NCI-H1092 treated with DMSO at 0.1 percent for 48 hours (cell line): ENCODE measurements around the gene IFT27.
A peak's percentile ranks its signal among the peaks of the same experiment; 100 is the strongest.
"Not testable (repeated sequence)": the region's sequence is repeated elsewhere in the genome, so short reads cannot be mapped to it uniquely, and the experiment has no call there.

ENCODE experiments used
- DNase-seq: peaks from one replicate; lab custom pipeline; 2025; lab: John Stamatoyannopoulos, UW

IFT27 gene

GRCh38 chr22:36765131-36765942 lies 10.6 kb downstream of the IFT27 start:
- no peak for DNase-seq

- DNase-seq: no peak
Measured at GRCh38 chr22:36764641-36765040, 11.3 kb downstream of the IFT27 start.

- no peak for DNase-seq
Measured at GRCh38 chr22:36764060-36764459, 11.9 kb downstream of the IFT27 start.

DNA sequence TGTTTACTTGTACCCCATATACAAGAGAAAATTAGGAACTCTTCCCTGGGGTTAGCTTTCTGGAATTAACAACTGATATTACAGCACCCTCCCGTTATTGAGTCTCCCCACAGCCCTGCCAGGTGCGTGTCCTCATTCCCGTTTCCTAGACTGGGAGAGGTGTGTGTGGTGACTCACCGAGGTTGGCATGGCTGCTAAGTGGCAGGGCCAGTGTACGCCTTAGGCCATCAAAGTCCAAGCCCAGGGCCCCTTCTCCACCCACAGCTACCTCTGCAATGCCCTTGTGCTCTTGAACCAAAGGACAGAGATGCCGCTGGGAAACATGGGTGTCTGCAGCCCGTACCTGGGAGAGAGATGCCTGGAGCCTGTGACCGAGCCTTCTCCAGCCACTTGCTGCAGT lies 12.3 kb downstream of the IFT27 start:
- no peak for DNase-seq

DNA sequence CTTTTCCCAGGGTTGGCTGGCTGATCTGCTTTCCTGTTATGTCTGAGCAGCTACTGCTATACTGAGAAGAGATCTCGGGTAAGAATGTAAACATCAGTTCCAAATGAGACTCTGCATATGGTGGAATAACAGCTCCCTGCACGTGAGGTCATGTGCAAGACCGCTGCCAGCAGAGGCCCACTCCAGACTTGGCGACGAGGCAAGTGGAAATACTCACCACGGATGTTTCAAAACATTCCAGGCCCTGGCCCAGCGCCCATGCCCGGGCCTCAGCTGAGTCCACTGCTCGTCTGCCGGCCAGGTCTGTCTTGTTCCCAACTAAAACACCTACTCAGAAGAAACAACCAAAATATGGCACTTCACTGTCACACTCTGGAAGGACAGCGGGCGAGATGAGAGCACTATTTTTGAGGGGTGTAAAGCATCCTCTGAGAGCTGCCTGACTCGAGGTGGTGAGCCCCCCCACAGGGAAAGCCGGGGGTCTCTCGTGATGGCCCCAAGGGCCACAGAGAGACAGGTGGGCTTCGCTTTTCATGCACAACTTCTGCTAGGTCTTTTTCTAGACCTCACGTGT lies 13.1 kb downstream of the IFT27 start:
- DNase-seq: no peak

GRCh38 chr22:36761553-36762240 lies 14.2 kb downstream of the IFT27 start:
- no peak for DNase-seq

DNA sequence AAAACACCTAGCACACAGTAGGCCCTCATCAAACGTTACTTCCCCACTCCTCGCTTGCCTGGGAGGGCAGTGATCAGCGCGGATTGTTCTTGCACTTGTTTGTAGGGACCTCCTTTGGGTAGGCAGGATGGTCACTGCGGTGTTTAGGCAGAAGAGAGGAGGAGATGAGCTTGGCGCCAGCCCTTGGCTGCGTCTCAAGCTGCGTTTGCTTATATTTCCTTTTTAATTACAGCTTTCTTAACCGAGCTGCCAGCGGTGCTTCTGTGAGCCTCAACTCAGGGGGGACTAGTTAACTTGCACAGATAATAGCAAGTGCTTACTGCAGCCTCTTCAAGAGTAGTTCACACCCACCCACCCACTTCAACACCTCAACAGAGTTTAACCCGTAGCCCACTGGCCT lies 15.1 kb downstream of the IFT27 start:
- DNase-seq: no peak

- DNase-seq: no peak
Measured at GRCh38 chr22:36759481-36760159, 16.3 kb downstream of the IFT27 start.

DNA sequence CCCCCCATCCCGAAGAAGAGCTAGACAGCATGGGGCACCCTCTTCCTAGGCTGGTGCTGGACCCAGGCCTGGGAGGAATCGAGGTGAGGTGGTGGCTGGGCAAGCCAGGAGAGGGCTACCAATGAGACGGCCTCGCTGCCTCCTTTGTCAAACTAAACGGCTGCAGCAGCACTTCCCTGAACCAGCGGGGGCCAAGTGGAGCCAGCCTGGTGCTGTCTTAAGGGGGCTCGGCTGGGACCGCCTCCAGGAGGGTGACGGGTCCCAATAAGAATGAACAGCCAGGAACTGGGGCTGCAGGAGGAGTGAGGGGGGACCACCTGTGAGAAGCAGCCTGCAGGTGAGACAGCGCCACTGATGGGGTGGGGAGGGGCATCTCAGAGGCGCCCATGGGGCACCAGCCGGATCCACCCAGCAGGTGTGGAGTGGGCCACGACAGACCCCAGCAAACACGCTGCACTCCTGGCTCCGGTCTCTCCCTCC lies 17.1 kb downstream of the IFT27 start:
- DNase-seq: no peak

DNA sequence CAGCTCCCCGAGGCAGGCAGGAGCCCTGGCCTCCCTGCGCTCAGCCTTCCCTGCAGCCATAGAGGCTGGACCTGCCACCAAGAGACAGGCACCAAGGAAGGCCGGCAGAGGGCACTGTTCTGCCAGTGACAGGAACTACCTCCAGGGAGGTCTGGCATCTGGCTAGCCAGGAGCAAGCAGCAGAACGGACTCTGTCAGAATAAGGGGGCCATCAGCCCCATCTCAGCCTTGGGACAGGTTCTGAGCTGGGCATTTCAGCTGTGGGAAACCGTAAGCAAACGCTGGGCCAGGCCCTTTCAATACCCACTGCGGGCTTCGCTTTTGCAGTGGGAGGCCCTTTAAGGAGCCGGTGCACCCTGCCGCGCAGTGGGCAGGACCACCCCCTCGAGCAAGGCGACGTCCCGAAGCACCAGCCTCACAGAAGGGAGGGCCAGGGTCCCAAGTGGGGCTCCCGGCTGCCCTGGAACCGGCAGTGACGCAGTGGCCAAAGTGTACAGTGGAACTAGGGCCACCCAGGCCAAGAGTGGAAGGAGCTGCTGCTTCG lies 18.2 kb downstream of the IFT27 start:
- peak; percentile 59 for DNase-seq

DNA sequence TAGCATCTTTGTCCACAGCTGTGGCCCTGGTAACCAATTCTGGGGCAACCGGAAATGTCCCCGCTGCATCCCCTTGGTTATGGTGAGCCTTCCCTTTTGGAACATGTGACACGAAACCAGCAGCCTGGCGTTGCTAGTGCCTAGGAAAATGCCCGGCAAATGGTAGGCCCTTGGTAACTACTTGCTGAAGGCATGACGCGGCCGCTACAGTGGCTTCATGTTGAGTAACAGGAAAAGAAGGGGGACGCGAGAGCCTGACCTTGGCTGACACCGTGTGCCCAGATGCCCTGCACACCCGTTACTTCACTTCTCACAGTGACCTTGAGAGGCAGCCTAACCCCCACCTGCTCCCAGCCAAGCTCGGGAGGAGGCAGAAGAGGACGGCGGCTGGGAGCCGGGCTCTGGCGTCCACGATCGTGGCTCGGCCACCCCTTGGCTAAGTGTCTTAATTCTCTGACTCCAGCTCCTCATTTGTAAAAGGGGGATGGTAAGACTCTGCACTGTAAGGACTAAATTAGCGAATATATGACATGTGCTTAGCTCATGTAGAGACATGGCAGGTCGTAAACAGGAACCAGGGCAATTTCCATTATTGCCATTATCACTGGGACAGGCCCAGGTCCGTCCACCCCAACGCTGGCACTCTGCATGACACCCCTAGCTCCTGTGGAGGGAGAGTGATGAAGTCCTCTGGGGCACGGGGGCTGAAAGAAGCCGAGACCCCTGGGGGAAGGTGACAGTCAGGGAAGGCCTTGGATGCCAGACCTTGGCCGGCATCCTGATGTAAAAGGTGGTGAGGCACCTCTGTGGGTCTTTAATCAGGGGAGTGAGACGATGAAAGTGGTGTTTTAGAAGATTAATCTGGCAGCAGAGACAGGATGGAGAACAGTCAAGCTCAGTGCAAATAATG lies 18.9 kb downstream of the IFT27 start:
- DNase-seq: no peak

GRCh38 chr22:36756031-36756430 lies 19.9 kb downstream of the IFT27 start:
- no peak for DNase-seq

GRCh38 chr22:36755316-36755715 lies 20.6 kb downstream of the IFT27 start:
- DNase-seq: no peak

DNA sequence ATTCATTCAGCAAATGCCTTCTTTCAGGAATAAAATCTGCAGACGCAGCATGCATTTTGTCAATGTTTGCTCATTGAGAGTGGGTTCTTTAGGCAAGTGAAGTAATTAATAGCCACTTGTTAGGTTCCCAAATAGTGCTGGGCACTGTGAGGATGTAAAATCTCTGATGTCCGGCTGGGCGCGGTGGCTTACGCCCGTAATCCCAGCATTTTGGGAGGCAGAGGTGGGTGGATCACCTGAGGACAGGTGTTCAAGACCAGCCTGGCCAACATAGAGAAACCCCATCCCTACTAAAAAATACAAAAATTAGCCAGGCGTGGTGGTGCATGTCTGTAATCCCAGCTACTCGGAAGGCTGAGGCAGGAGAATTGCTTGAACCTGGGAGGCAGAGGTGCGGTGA lies 21.0 kb downstream of the IFT27 start:
- DNase-seq: not testable (repeated sequence)

DNA sequence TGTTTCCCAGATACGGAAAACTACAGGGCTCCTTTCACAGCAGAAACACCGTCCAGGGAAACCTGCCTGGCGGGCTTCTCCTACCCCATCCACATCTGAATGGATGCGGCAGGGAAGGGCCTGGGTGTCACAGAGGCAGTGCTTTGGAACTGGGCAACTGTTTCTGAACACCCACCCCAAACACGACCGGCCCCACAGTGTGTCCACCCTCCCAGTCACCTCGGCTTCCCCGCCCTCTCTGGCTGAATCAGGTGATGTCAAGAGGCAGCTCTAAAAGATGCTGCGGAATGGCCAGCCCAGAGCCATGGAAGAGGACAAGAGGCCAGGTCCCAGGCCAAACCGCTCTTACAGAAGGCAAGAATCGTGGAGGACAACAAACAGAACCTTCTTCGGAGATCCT lies 22.0 kb downstream of the IFT27 start:
- no peak for DNase-seq

DNA sequence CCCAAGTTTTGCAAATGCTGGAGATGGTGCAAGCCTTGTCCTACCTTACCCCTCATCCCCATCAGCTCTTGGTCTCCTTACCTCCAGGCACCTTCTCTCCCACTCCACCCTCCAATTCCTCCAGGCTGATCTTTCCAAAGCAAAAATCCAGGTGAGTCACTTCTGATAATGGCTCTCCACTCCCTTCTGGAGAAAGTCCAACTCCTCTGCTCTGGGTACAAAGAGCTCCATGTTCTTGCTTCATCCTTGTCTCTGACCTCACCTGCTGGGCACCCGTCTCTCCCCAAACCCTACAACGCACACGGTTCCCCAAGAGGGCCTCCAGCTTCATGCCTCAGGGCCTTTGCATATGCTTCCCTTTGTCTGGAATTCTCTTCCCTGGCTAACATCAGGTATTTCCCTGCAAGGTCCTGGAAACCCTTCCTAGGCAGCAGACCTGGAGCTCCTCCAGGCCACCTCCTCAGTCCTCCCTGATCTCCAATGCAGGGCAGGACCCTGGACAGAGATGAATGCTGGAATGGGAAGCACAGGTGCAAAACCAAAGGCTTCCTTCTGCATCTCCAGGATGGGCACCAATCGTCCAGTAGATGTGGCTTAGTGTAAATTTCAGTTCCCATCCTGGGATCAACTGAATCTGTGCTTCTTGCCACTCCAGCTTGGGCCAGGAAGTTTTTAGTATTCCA lies 22.7 kb downstream of the IFT27 start:
- DNase-seq: no peak

DNA sequence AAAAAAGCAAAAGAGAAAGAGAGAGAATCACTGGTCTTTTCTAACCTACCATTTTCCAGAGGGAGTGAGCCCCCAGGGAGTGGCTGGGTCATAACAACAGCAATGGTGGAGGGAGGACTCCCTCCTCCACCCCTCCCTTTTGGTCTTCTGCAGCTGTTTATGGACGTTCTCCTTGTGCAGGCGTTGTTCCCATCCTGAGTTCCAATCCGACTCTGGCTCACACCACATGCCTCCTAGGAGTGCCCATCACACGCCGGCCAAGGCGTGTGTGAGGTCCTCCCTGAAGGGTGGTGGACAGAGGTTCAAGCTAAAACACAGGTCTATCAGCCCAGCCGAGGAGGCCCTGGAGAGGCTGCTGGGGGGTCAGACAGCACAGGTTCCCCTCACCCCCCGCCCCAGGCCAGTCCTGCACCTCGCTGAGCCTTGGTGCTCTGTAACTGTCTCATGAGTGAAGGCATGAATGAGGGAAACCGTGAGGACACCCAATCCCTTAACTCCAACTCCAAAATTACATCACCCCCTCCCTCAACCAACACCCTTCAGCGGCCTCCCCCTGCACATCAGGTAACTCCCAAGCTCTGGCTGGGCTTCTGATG lies 29.4 kb downstream of the IFT27 start:
- DNase-seq: no peak

GRCh38 chr22:36745301-36745995 lies 30.5 kb downstream of the IFT27 start:
- DNase-seq: no peak

DNA sequence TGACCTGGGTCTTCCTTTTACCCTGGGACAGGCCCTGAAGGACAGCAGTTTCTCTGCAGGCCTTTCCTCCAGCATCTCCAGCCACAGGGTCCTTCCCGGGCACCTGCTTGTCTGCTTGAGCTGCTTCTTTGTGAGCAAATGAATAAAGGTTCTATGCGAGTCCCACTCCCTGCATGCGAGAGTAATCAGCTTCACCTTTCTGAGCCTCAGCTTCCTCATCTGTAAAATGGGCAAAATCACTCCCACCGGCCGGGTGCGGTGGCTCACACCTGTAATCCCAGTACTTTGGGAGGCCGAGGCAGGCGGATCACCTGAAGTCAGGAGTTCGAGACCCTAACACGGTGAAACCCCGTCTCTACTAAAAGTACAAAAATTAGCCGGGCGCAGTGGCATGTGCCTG lies 31.1 kb downstream of the IFT27 start:
- no peak for DNase-seq

- no peak for DNase-seq
Measured at GRCh38 chr22:36744413-36744765, 31.5 kb downstream of the IFT27 start.
